NCI-H69 (cell line): ENCODE results near the gene VWF.
"Not testable (repeated sequence)": the region's sequence is repeated elsewhere in the genome, so short reads cannot be mapped to it uniquely, and the experiment has no call there.

Source experiments
- DNase-seq: peaks from one replicate; lab custom pipeline; 2025; lab: John Stamatoyannopoulos, UW

The VWF gene

DNA sequence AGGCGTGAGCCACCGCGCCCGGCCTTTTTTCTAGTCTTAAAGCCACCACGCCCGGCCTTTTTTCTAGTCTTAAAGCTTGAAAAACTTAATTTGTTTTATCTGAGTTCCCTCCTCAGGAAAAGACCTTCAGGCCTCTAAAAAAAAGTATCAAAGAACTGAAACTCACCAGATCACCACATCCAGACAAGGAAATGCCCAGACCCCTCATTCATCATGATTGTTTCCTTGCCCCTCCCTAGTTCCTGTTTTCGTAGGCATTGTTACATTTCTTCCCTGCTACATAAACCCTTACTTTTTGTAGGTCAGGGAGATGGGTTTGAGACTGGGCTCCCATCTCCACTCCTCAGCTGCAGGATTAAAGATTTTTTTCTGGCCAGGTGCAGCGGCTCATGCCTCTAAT, 21.1 kb upstream of the VWF start:
- no peak for DNase-seq

DNA sequence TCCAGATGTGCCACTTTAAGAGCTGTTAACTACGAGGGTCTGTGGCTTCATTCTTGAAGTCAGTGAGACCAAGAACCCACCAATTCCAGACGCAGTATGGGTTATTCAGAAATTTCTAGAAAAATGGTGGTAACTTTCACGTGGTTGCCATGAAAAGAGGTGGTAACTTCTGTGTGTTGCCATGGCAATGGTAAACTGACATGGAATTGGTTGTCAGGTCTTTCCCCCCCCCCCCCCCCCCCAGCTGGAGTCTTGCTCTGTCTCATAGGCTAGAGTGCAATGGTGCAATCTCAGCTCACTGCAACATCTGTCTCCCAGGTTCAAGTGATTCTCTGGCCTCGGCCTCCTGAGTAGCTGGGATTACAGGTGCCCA, 18.8 kb upstream of the VWF start:
- no peak for DNase-seq

DNA sequence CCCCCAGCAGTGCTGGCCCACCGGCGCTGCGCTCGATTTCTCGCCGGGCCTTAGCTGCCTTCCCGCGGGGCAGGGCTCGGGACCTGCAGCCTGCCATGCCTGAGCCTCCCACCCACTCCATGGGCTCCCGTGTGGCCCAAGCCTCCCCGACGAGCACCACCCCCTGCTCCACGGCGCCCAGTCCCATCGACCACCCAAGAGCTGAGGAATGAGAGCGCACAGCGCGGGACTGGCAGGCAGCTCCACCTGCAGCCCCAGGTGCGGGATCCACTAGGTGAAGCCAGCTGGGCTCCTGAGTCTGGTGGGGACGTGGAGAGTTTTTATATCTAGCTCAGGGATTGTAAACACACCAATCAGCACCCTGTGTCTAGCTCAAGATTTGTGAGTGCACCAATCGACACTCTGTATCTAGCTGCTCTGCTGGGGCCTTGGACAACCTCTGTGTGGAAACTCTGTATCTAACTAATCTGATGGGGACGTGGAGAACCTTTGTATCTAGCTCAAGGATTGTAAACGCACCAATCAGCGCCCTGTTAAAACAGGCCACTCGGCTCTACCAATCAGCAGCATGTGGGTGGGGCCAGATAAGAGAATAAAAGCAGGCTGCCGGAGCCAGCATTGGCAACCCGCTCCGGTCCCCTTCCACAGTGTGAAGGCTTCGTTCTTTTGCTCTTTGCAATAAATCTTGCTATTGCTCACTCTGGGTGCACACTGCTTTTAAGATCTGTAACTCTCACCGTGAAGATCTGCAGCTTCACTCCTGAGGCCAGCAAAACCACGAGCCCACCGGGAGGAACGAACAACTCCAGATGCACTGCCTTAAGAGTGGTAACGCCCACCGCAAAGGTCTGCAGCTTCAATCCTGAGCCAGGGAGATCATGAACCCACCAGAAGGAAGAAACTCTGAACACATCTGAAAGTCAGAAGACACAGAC, 18.2 kb upstream of the VWF start:
- DNase-seq = not testable (repeated sequence)

DNA sequence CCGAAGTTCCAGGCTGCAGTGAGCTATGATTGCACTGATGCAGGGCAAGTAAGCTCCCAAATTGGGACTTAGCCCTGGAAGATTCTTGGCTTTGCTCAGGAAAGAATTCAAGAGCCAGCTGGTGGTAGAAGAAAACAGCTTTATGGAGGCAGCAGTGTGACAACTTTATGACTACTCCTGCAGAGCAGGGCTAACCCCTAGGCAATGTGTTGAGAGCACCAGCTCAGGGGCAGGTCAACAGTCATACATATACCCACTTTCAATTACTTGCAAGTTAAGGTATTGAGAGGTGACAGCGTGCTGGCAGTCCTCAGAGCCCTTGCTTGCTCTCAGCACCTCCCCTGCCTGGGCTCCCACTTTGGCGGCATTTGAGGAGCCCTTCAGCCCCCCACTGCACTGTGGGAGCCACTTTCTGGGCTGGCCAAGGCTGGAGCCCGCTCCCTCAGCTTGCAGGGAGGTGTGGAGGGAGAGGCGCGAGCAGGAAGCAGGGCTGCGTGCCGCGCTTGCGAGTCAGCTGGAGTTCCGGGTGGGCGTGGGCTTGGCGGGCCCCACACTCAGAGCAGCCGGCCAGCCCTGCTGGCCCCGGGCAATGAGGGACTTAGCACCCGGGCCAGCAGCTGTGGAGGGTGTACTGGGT, 17.4 kb upstream of the VWF start:
- not testable (repeated sequence) for DNase-seq

DNA sequence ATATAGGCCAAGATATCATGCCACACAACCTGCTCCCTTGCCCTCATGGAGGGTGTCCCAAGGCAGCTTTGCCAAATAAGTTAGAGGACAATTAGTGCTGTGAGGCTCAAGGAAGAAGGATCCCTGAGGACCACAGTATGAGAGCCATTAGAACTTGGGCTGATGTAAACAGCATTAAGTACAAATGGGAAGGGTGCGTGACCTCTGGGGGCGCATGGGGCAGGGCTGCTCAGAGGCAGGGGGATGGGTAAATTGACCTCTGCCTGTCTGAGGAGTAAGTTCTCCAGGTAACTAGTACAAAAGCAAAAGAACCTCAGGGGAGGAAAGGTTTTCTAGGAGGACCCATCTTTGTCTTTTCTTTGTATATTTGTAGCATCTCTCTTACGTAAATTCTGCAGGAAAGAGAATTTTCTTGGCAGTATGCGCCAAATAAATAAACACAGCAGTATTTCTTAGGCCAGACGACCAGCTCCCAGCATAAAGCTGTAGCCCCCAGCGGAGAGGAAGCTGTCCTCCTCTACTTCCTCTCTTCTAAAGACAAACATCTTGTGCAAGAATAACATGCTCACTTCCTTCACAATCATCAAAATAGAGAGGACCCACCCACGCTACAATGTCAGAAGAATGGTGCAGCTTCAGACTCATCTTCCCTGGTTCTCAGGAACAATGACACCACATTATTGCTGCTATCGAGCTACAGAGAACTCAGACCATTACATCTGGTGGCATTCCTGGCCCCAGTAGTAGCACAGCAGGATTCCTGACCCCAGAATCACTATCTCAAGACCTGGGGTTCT, 16.4 kb upstream of the VWF start:
- DNase-seq = no peak

DNA sequence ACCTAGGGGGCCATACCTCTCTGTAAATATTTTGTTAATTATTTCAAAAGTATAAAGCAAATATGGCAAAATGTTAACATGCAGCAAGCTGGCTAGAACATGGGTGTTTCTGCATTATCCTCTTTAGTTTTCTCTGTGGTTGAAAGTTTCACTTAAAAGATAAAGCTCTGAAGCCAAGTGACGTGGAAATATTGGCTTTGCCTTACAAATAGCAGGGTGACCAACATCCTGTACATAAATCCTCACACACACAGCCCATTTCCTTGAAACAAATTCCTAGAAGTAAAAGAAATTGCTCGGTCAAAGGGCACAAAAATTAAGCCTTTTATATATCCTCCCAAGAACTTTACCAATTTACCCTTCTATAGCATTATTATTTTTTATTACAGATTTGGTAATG, 10.6 kb upstream of the VWF start:
- DNase-seq = no peak

DNA sequence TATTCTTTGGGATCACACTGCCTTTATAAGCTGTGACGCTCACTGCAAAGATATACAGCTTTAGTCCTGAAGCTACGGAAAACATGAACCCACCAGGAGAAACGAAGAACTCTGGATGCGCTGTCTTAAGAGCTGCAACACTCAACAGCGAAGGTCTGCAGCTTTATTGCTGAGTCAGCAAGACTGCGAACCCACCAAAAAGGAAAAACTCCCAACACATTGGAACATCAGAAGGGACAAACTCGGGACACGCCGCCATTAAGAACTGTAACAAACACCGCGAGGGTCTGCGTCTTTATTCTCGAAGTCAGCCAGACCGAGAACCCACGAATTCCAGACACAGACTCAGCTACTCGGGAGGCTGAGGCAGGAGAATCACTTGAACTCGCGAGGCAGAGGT, 9.2 kb upstream of the VWF start:
- DNase-seq = no peak

DNA sequence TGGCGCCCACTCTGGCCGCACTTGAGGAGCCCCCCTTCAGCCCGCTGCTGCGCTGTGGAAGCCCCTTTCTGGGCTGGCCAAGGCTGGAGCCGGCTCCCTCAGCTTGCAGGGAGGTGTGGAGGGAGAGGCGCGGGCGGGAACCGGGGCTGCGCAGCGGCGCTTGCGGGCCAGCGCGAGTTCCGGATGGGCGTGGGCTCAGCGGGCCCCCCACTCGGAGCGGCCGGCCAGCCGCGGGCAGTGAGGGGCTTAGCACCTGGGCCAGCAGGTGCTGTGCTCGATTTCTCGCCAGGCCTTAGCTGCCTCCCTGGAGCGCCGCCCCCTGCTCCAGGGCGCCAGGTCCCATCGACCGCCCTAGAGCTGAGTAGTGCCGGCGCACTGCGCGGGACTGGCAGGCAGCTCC, 8.0 kb upstream of the VWF start:
- no peak for DNase-seq

DNA sequence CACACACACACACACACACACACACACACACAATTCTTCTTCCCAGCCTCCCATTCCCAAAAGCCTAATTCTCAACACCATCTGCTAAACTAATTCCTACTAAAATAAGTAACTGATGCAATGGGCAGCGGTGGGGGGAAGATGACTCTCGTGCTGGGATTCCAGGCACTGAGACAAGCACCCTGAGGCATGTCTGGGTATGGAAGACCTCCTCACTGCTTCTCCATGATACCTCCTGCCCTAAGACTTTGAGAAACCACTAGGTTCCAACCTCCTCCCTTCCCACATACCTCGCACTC, 789 bp upstream of the VWF start:
- DNase-seq = no peak

DNA sequence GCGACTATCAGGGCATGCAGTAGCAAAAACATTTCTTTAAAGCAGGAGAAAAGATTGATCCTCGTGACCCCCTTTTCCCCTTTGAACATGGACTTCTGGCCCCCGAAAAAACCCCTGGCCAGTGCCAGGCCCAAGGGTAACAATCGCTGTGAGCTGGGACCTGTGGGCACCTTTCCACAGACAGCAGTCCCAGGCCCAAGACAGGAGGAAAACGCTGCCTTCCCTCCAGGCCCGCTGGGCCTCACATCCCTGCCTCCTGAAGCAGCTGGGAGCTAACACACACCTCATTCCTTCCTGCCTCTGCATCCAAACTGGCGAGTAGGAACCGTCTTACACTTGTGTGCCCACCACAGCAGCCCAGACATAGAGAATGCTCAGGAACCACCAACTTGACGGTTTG, 1.2 kb downstream of the VWF start:
- no peak for DNase-seq

DNA sequence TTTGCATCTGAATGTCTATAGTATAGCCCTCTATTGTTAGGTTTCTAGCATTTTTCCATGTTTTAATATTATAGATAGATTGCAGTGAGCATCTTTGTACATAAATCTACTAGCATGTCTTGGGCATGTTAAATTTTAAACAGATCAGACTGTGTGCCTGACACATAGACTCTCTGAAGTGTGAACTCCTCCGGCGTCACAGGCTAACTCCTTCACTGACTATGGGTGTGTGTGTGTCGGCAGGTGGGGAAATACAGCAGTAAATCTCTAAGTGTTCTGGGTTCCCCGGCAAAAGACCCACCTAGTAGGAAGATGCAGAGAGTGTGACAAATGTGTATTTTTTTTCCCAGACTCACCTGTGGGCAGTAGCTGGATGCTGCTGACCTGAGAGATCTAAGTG, 2.3 kb downstream of the VWF start:
- DNase-seq = no peak

DNA sequence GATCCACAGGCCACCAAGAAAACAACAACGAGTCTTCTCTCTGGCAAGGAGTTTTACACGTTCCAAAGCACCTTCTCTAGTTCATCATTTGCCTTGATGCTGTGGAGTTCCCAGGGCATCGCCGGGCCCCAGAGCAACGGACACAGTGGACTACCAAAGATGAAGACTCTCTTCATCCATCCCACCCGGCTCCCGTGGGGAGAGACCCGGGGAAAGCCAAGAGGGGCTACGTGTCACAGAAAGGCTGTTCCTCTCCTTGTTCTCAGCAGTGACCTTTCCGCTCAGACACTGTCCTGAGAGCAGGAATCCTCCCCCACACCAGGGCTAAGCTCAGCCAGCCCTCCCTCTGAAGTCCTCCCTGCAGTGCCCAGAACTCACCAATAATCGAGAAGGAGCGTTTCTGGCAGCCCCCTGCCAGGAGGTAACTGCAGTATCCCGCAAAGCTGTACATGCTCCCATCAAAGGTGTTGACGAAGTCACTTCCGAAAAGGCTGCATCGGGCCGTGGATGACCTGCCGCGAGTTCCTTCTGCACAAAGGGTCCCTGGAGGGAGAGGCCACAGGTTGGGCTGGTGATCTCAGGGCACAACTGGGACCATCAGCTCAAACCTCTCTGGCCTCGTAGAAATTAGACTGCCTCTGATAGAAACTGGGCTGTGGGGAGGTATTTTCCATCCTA, 3.5 kb downstream of the VWF start:
- no peak for DNase-seq

DNA sequence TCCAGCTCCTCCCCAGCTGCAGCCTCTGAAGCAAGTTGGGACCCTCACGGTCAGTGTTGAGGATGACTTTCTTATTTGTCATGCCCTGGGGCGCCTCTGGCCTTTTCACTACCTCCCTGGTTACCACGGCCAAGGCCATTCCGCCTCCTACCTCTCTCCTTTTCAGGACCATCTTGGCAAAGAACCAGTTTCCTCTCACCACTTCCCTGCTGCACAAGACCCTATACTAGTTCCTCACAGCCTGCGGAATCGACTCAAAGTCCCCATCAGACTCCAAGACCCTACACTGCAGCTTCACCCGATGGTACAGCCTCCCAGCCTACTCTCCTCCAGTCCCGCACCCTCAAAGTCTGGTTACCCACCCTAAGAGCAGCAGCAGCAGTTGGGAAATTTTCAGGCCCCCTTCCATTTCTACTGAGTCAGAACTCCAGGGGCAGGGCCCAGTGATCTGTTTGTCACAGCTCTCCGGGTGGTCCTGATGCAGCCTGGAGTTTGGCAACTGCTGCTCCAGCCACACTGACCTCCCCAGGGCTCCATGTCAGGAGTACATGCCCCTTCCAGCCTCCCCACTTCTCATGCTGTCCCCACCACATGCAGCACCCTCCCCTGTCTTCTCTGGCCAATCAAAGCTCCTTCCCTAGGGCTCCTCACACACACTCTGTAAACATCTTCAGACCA, 5.4 kb downstream of the VWF start:
- DNase-seq = no peak

DNA sequence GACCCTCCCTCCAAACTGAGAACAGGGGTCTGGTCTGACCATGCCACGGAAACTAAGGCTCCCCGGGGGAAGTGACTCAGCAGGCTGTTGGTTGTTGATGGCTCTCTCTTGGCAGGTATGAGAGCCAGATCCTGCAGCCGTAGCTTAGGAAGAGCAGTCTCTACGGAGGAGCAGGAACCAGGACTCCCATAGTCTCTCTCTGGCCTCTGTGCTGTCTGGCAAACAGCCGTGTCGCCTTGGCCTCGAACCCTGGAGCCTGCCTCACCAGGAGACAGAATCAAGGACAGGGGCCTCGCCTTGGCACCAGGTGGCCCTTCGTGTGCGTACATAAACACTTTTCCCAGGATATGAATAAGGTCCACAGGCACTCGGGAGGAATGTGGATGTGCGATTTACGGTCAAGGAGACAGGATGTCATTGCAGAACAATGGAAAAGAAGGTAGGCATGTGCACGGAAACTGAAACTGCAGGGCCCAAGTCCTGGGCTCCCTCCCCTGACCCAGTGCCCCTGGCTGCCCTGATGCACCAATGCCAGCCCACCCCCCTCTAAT, 7.9 kb downstream of the VWF start:
- DNase-seq = no peak

DNA sequence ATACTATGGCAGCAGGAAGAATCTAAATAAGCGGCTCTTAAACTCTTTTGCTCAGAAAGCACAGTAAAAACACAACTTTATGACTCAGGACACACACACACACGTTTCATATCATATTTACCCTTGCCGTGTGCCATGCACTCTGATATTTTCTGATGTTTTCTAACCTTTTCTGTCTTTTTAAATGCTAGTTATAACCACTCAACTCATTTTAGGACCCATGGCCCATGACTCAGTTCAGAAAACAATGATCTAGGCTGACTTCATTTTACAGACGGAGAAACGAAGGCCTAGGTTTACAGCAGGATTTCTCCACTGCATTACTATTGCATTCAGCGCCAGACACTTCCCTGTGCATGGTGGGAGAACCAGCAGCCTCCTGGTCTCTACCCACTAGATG, 9.1 kb downstream of the VWF start:
- no peak for DNase-seq

DNA sequence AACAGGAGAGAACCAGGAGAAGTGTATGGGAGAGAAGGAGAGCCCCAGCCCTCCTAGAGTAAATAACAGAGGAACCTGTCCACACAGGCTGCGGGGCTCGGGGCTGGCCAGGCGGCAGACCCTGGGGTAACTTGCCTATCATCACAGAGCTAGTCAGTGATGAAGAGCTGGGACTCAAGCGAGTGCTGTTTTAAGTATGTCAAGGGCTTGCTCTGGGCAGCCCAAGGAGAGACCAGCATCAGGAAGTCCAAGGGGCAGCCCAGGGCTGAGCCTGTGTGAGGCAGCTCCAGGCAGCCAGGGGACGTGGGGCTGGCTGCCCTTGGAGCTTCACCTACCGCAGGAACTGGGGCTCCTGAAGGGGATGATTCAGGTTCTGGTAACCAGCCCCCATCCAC, 10.0 kb downstream of the VWF start:
- DNase-seq = no peak

DNA sequence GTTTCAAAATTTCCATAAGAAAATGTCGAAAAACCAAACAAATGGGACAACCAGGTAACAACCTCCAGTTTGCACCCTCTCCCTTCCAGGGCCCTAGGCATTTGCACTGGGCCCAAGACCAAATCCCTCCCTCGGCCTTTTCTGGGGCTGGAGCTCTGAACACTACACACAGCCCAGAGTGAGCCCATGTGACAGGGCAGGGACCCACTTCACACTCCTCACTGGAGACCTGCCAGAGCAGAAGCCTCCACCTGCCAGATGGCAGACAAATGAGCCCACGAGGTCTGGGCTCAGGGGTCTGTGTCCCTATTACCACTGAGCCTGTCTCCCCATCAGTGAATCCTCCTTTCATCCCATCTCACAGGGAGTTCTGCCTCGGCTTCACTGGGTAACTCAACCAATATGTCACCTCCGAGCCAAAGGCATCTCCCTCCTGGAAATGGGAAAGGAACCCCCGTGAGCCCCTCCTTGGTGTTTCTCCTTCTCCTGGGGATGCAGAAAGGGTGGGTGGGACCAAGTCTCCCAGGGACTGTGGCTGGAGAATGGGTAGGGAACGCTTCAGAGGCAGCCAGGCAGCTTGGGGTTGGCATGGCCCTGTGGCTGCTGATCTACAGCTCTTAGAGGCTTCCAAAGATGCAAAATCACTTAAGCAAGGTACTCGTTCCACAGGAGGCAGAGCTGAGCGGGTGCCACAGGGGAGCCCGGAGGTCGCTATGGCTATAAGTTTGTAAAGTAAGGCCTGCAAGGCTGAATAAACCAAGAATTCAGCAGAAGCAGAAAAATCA, 10.6 kb downstream of the VWF start:
- no peak for DNase-seq

DNA sequence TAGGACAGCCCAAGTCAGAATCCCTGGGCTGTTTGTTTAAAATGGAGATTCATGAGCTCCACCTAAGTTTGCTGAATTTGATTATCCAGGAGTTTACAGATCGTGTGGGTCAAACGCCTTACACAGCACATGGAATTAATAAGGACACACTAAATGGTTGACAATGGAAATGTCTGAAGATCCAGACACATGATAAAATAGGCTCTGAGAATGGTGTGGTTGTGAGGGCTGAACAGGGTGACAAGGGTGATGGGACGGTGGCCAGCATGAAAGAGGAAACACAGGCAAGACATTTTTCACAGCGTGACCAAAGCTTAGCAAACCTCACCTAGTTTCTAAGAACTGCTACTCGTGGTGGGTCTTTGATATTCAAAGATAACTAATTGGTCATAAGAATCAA, 12.5 kb downstream of the VWF start:
- no peak for DNase-seq

DNA sequence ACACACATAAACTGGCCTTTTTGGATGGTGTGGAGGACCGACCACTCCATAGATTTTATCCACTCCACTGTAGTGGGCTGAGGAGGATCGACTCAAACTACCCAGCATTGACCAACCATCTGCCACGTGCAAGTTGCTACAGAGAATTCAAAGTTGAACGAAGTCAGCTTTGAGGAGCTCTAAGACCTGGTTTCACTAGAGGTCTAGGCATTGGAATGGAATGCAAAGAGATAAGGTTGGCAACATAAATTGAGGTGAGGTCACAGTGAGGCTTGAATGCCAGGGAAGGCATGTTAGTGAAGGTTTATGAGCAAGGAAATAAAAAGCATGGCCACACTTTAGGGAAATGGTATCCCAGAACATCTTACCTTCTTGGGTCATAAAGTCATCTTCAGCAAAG, 14.5 kb downstream of the VWF start:
- no peak for DNase-seq

DNA sequence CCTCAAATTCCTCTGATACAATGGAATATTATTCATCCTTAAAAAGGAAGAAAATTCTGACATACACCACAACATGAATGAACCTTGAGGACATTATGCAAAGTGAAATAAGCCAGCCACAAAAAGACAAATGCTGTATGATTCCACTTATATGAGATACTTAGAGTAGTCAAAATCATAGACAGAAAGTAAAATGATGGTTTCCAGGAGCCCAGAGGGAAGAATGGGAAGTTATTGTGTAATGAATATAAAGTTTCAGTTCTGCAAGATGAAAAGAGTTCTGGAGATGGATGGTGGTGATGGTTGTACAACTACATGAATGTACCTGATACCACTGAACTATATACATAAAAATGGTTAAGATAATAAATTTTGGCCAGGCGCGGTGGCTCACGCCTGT, 18.3 kb downstream of the VWF start:
- DNase-seq = no peak

DNA sequence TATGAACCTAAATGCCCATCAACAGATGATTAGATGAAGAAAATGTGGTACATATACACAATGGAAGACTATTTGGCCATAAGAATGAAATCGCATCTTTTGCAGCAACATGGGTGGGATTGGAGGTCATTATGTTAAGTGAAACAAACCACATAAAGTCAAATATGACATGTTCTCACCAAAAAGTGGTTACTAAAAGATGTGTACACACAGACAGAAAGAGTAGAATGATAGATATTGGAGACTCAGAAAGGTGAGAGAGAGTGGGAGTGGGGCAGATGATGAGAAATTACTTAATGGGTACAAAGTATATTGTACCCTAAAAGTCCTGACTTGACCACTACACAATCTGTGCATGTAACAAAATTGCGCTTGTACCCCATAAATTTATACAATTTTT, 19.6 kb downstream of the VWF start:
- DNase-seq = no peak
